Mammary epithelial cell (primary cell): ENCODE measurements around the gene DRC7.

ENCODE experiments used
- EZH2 ChIP-seq: IDR thresholded peaks from 2 replicates; pipeline ENCODE4 v1.6.1; 2012; ENCODE audit warnings: low read length, inconsistent platforms, borderline replicate concordance
- TF ChIP-seq, protein P1 (sequence below), 2 donors: IDR thresholded peaks in 1 of 2; conservative IDR thresholded peaks in 1 of 2; 2 replicates each; pipeline ENCODE4 v1.5.1; 2011 to 2012; ENCODE audit warnings: inconsistent platforms in 2 of 2, low read length in 2 of 2, mild to moderate bottlenecking in 2 of 2, control low read depth in 1 of 2, low read depth in 1 of 2; ENCODE audit not compliant: insufficient read depth in 1 of 2; ENCODE audit errors: extremely low read depth in 1 of 2

GRCh38 chr16:57725151-57725550 is 30.5 kb downstream of the DRC7 start:
- TF ChIP-seq, protein P1, sequence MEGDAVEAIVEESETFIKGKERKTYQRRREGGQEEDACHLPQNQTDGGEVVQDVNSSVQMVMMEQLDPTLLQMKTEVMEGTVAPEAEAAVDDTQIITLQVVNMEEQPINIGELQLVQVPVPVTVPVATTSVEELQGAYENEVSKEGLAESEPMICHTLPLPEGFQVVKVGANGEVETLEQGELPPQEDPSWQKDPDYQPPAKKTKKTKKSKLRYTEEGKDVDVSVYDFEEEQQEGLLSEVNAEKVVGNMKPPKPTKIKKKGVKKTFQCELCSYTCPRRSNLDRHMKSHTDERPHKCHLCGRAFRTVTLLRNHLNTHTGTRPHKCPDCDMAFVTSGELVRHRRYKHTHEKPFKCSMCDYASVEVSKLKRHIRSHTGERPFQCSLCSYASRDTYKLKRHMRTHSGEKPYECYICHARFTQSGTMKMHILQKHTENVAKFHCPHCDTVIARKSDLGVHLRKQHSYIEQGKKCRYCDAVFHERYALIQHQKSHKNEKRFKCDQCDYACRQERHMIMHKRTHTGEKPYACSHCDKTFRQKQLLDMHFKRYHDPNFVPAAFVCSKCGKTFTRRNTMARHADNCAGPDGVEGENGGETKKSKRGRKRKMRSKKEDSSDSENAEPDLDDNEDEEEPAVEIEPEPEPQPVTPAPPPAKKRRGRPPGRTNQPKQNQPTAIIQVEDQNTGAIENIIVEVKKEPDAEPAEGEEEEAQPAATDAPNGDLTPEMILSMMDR (conservative IDR thresholded peaks at IDR 0.05 in 1 of 2, IDR thresholded peaks at IDR 0.05 in 1 of 2; ENCODE audit: extremely low read depth in 1 of 2, insufficient read depth in 1 of 2, low read depth in 1 of 2, low read length in 2 of 2) = no peak
- TF ChIP-seq EZH2 = no peak
